NCI-H69 (cell line): Measurements from ENCODE around the gene TMEM272.

Source experiments
- DNase-seq: peaks from one replicate; lab custom pipeline; 2025; lab: John Stamatoyannopoulos, UW

The TMEM272 gene

DNA sequence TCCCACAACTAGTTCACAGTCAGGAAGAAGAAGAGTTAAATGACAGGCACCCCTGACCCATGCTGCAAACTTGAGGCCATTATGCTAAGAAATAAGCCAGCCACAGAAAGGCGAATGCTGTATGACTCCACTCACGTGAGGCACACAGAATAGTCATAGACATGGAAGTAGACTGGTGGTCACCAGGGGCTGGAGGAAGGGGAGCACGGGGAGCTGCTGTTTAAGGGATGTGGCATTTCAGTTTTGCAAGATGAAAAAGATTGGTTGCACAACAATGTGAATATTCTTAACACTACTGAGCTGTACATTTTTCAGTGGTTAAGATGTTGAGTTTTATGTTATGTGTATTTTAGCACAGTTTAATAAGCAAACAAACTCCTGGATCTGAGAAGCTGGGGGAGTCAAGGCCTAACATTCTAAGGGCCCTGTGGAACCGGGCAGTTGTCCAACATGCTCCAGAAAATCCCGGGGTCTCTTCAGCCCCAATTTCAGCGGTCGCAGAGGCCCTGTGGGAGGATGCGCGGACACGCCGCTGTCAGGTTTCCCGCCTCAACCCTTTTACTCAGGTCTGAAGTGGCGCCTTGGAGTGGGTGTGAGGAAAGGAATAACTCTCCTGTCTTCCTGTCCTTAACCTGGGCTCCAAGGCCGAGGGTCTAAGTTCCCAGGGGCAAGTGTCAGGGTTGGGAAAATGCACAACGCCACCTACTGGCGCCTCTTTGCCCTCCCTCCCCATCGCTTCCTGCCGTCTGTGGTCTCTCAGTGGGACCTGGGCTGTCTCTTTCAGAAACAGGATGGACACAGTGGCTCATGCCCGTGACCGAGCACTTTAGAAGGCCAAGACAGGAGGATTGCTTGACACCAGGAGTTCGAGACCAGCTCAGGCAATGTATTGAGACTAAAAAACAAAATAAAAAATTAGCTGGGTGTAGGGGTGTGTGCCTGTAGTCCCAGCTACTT lies 4.4 kb upstream of the TMEM272 start:
- peak; percentile 21 for DNase-seq

DNA sequence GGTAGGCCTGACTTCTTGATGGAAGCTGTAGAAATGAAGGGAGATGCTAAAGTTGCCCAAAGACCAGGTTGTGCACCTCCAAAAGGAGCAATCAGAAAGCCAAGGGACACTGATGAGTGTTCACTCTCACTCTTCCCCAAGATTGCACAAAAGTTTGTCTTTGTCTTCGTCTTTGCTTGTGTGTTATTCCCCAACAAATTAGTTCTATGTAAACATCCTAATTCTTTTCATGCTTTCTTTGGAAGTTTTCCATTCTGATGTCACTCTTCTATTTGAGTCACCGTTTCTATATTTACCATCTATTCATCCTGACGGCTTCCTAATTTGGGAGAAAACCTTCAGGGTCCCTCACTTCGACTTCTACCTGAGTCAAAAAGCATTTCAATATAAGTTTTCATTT lies 3.7 kb upstream of the TMEM272 start:
- DNase-seq: no peak

- no peak for DNase-seq
Observed at GRCh38 chr13:51846756-51847155, 1.8 kb upstream of the TMEM272 start.

DNA sequence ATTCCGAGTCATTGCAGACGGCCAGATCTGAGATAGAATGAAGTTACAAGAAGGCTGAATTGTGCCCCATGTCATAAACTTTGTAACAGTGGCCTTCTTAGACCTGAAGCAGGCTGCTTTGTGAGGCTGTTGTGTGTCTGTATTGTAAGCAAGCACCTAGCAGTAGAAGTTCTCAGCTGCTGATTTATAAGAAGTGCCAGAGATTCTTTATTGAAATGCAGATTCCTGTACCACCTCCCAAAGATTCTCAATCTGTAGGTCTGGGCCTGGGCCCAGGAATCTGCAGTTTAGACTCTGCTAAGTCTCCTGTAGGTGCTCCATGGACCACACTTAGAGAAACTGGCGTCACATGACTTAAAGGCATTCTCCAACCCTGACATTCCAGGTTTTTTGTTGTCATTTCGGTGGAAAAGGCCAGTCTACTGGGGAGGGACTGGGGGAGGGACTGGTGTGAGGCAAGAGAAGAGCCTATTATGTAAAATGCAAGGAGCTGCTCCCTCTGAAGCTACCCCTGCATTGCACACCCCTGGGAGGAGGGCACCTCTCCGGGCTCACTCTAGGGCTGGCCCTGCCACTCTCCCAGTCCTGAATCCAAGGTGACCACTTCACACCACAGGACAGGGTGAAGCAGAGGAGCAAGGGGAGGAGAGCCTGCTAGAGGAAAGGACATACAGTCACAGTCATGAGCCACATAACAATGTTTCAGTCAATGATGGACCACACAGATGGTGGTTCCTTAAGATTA lies 769 bp upstream of the TMEM272 start:
- DNase-seq: no peak

- DNase-seq: no peak
Observed at GRCh38 chr13:51843529-51843928, 1.4 kb downstream of the TMEM272 start.

- no peak for DNase-seq
Observed at GRCh38 chr13:51841732-51842131, 3.2 kb downstream of the TMEM272 start.

- DNase-seq: no peak
Observed at GRCh38 chr13:51840917-51841316, 4.1 kb downstream of the TMEM272 start.

GRCh38 chr13:51839711-51840540 lies 5.1 kb downstream of the TMEM272 start:
- DNase-seq: no peak

GRCh38 chr13:51838240-51838846 lies 6.6 kb downstream of the TMEM272 start:
- no peak for DNase-seq

DNA sequence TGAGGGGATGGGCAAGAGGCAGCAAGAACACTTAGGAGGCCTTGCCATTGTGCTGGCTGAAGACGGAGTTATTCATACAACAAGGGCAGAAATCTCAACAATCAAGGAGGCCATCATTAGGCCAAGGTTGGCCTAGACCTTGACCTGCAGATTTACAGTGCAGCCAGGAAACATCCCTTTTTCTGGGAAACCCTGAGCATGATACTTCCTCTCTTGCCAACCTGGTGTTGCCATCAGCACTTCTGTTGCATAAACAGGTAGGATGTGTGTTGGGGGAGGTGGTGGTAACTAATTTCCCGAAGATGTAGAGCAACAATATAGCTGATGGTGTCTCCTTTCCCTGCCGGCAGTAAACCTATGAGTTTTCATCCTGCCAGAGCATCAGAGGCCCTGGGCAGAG lies 8.0 kb downstream of the TMEM272 start:
- DNase-seq: no peak

DNA sequence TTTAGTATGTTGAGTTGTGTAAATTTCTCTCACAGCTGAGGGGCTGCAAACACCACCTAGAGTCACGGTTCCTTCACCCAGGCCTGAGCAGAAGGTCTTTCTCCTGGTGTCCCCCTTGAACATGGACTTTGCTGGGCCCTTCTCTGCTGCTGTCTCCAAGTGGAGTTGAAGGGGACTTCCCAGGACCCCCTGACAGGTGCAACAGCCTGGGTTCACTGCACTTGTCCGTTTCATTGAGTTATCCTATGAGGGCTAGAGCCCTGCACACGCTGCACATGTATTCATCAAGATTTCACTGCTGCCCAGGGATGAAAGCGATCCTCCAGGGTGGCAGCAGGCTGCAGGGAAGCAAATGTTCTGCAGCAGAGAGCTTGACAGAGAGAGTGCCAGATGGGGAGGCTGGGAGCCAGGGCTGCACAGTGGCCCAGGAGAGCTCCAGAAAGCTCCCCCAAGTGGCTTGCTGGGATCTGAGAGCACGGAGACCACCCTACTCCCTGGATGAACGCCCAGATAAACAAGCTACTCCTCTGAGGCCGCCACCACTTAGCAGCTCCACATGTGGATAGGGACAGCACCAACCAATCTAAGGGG lies 10.3 kb downstream of the TMEM272 start:
- peak; percentile 55 for DNase-seq

- DNase-seq: no peak
Observed at GRCh38 chr13:51833980-51834379, 11.0 kb downstream of the TMEM272 start.

DNA sequence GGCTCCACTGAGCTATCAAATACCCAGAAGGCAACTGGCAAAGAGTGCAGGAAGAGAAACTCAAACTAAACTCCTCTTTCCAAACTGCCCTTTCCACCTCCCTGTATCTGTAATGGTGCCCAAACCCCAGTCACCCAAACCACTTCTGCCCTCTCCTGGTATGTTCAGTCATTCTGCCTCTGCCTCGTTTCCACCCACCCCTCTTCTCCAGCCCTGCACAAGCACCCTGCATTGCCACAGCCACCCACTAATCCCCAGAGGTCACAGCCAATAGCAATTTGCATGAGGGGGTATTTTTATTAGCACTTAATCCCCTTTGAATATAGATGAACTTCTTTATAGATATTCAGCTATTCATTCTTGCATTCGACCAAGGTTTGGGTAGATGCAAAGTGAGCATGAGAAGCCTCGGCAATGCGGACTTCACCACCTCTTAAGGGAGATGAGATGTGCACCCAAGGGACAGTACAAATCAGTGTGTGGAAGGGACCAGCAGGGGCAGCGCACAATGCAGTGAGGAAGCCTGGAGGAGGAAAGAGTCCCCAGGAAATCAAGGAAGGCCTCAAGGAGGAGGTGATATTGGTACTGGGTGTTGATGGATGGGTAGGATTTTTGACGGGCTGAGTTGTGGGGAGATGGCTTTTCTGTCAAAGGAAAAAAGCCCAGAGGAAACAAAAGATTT lies 12.4 kb downstream of the TMEM272 start:
- DNase-seq: peak; percentile 54

- DNase-seq: no peak
Observed at GRCh38 chr13:51831519-51831918, 13.5 kb downstream of the TMEM272 start.

DNA sequence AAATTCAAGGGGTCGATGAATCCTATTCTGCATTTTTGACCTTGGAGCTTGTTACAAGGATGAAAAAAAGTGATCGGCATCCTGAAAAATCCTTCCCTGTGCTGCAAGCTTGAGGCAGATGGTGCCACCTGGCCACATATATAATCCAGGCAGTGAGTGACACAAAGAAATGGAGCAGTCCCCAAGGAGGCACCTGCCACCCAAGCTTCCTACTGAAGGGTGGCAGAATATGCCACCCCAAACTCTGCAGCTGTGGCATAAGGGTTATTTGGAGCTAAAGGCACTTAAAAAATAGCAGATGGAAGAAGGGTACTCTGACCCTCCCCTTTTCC lies 15.4 kb downstream of the TMEM272 start:
- no peak for DNase-seq

DNA sequence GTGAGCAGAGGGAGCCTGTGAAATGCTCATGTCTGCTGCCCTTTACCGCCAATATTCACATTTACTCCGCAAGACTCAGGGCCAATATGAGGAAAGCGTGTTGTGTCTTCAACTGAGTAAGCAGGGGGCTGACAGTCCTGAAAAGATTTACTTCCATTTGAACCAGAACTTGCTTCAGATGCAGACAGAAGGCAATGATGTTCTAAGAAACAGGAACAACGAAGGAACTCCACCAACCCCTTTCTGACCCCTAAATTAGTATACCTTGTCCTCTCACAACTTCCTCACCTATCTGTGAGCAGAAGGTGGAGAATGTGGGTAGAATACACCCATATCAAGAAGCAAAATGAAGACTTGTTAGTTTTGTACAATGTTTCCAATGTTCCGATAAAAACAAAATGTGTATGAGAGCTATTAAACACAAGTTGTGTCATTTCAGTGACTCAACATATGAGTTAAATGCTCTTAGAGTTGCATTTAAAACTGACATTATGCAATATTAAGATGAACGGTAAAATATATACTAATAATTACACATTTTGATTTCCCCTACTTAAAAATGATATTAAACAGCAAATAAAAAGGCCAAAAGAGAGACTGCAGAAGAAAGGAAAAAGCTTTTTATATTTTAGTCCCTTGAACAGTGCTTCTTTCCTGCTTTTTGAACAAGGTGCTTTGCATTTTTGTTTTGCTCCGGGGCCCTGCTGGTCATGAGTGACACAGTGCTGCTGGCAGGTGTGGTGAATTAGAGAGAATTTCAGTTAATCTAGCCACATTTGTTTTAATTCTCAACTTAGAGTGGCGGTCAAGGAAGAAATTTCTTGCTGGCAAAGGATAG lies 16.0 kb downstream of the TMEM272 start:
- no peak for DNase-seq

GRCh38 chr13:51827254-51827653 lies 17.7 kb downstream of the TMEM272 start:
- no peak for DNase-seq

DNA sequence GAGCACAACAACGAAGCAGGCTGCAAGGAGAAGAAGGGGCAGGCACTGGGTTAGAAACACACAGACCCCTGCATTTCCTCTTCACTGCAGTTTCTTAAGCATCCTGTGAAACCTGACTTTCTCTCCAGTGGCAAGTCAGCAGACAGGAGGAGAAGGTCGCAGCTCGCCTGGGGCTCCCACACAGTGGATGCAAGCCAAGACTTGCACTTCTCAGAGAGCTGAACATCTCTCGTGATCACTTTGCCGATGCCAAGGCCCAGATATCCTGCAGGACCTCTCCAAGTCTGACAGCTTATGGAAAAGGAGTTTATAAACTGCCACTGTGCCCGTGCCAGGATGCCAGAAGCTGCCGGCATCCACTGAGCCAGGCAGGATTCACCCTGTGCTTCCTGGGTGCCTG lies 18.4 kb downstream of the TMEM272 start:
- DNase-seq: no peak

GRCh38 chr13:51825681-51826254 lies 19.2 kb downstream of the TMEM272 start:
- DNase-seq: no peak

DNA sequence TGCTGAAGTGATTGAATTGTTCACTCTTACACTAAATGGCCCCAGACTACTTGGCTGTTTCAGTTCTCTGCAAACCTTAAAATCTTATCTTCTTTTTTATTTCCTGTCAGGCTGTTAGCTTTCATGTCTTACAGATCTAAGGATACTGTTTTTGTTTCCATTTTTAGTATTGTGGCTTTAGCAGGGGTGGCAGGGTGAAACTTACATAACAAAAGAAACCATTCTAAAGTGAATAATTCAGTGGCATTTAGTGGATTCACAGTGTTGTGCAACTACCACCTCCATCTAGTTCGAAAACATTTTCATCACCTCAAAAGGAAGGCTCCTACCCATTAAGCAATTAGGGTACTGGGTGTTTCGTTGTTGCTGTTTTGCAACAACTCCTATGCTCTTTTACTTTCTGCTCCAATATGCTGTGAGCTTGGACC lies 19.8 kb downstream of the TMEM272 start:
- no peak for DNase-seq
